HG03520 (cell line): ENCODE measurements around the gene CPHXL.

Experiments used
- ATAC-seq: cut with Tn5 transposase; IDR thresholded peaks from one replicate; pipeline ENCODE4 v1.9.1; 2021; ENCODE audit warnings: mild to moderate bottlenecking, moderate library complexity; ENCODE audit not compliant: unreplicated experiment

The CPHXL gene

DNA sequence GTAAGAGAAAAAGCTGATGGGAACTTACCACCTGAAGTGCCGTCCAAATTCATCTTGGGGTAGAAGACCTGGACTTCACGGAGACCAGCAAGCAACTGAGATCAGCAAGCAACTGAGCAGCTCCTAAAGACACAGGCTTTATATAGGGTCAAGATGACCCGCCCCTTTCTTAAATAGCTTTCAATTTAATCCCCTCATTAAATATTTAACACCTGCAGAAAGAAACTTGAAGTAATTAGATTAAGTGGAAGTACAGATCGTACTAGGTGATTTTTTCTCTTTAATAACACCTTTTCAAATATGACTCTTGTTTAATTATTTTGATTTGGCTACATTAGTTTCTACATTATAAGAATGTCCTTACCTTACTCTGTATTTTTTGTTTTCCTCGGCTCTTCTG, at the start of gene CPHXL:
CPHXL (minus strand) TSS at position 101 of the 400 bp plus-strand sequence; CDS start at position 53, 48 bp downstream.
- no peak for ATAC-seq

GRCh38 chr16:75774197-75774596, 47.9 kb upstream of the CPHXL start:
- ATAC-seq: no peak

DNA sequence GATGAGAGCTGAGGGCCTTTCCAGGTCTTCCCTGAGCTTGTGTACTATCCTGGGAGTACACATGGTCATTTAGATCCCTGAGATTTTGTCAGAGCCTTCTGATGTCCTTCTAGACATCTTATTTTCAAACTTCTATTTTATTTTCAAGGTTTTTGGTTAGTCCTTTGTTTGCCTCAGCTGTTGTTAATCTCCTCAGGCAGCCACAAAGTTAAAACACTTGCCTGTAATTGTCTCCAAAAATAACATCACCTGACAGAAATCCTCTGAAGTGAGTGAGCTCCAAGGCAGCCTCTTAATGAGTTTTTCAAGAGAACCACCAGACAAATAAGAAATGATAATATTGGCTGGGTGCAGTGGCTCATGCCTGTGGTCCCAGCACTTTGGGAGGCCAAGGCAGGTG, 43.8 kb upstream of the CPHXL start:
- no peak for ATAC-seq

GRCh38 chr16:75764154-75764768, 38.0 kb upstream of the CPHXL start:
- peak; percentile 84 for ATAC-seq

GRCh38 chr16:75763204-75763603, 36.9 kb upstream of the CPHXL start:
- no peak for ATAC-seq

DNA sequence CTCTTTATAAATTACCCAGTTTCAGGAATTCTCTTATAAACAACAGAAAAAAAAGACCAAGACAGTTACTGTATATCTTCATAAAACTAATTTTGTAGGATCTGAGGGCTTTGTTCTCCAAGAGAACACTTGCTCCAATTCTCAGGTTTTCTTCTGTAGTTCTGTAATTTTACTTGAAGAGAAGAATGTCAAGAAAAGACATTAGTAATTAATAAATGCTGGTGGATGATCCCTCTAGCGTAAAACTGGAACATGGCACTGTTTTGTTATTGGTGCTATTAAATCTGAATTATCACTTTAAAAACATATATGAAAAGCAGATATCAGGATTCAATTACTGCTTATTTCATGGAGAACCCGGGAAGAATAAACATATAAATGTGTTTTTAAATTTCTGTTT, 36.5 kb upstream of the CPHXL start:
- ATAC-seq: no peak

- peak; percentile 45 for ATAC-seq
Measured at GRCh38 chr16:75761108-75761507, 34.8 kb upstream of the CPHXL start.

- ATAC-seq: no peak
Measured at GRCh38 chr16:75760018-75760519, 33.8 kb upstream of the CPHXL start.

DNA sequence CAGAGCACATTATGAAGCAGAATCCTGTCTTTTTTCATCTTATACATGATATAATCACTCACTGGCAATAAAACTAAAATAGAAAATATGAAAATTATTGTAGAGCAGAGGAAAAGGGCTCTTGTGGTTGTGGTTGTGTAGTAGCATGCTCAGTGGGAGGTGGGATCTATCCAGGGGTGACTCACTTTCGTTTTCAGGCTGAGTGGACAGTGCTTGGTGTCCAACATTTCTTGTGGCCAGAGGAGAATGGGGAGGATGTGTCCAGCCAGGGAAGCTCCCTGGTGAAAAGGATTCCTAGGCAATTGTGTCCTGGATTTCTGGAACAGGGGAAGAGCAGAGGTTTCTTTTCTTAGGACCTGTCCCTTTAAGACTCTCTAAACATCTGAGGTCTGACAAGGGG, 31.9 kb upstream of the CPHXL start:
- no peak for ATAC-seq

GRCh38 chr16:75754141-75754540, 27.9 kb upstream of the CPHXL start:
- no peak for ATAC-seq

- no peak for ATAC-seq
Measured at GRCh38 chr16:75750528-75750927, 24.2 kb upstream of the CPHXL start.

- no peak for ATAC-seq
Measured at GRCh38 chr16:75746359-75746758, 20.1 kb upstream of the CPHXL start.

- ATAC-seq: peak; percentile 77
Measured at GRCh38 chr16:75745823-75746222, 19.5 kb upstream of the CPHXL start.

DNA sequence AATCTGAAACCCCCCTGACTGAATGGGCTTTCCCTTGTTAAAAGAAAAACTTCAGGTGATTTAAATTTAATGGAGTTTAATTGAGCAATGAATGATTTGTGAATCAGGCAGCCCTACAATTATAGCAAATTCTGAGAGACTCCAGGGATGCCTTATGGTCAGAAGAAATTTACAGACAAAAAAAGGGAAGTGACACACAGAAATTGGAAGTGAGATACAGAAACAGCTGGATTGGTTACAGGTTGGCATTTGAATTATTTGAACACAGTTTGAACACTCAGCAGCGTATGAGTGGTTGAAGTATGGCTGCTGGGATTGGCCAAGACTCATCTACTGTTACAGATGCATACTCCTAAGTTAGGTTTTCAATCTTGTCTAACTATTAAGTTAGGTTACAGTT, 19.0 kb upstream of the CPHXL start:
- ATAC-seq: no peak

- ATAC-seq: no peak
Measured at GRCh38 chr16:75742424-75743047, 16.2 kb upstream of the CPHXL start.

GRCh38 chr16:75733305-75734211, 7.3 kb upstream of the CPHXL start:
- no peak for ATAC-seq

DNA sequence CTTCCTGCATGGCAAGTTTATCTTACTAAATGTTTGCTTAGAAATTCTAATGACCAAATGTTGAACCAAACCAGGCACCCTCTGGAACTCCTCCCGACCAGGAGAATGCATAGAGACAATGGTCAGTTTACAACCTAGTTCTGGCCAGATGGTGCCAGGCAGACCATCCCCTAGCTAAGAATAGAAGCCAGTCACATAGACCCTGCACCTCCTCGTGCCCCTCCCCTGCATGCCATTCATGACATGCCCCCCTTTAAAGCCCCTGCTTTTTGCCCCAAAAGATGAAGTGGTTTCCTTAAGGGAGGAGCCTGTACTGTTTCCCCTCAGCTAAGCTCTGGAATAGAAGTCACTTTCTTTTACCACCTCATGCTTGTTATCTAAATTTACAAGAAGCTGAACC, 6.6 kb upstream of the CPHXL start:
- ATAC-seq: no peak

GRCh38 chr16:75727221-75727620, 931 bp upstream of the CPHXL start:
- ATAC-seq: no peak

- ATAC-seq: no peak
Measured at GRCh38 chr16:75718452-75718851, 7.8 kb downstream of the CPHXL start.

GRCh38 chr16:75714661-75715060, 11.6 kb downstream of the CPHXL start:
- no peak for ATAC-seq

DNA sequence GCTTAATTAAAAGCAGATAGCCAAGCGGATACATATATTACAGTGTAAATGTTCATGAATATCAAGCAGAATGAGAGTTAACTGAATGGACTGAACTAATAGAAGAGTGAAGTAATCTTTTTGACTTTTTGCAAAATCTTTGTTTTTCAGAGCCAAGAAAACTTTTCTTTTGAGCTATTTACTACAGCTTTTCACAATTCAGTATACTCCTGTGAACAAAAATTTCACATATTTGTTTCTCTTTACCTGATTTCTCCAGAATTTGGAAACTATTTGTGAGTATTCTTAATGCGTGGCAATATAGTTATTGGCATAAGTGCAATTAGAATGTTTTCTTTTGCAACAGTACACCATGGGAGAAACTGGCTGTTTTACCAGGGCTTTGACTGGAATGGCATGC, 15.9 kb downstream of the CPHXL start:
- ATAC-seq: no peak

GRCh38 chr16:75703306-75703705, 23.0 kb downstream of the CPHXL start:
- ATAC-seq: no peak
